Left forelimb (tissue), 1 donor: ENCODE data around the gene CDKN2A.

Experiments
- DNase-seq: peaks from one replicate; pipeline ENCODE4 v3.0.0-alpha.2; 2018; ENCODE audit warnings: low spot score

CDKN2A gene

DNA sequence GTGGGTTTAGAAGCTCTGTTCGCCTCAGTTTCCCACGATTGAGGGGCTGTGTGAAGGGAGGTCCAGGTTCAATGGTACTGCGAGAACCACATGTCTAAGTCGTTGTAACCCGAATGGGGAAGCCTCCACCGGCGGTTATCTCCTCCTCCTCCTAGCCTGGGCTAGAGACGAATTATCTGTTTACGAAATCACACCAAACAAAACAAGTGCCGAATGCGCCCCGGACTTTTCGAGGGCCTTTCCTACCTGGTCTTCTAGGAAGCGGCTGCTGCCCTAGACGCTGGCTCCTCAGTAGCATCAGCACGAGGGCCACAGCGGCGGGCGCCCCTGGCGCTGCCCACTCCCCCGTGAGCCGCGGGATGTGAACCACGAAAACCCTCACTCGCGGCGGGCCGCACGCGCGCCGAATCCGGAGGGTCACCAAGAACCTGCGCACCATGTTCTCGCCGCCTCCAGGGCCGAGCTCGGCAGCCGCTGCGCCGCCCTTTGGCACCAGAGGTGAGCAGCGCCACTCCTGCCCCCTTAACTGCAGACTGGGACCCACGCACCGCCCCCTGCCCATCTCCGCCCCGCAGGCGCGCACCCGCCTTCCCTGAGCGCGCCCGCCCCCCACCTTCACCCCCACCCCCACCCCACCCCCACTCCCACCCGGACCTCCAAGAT, at the start of gene CDKN2A:
Gene CDKN2A (minus strand): TSS at position 500 of the 663 bp plus-strand sequence.
- DNase-seq = no peak

DNA sequence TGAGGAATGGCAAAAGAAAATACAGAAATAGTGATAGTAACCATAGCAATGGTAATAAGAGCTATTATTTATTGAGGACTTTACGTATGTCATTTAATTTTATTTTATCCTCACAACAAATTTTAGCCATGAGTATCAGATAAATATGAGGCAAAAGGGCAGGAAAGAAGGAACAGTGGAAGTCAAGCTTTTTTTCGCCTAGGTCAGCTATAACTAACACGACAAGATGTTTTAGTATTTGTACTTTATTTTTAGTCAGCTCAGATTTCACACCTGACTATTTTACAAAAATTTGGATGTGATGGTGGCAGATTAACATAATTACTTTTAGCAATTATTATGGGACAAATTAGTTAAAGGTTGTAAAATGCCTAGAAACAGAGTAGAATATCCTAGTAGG, 49.7 kb upstream of the CDKN2A start:
- DNase-seq = no peak

DNA sequence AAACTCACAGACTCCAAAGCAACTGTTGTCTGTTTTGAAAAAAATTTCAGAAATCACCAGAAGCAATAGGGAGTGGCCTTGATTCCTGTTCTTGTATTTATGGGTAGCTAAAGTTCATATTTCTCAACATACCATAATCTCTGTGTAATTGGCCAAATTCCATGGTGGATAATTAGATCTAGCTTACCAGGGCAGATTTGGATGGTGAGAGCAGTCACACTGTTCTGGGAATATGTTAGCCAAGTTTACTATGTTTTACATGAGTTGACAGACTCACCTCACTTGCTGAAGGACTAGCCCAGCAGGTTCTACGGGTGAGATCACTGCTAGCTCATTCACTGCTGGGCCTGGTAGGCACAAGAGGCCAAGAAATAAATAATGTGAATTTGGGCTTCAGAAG, 47.6 kb upstream of the CDKN2A start:
- no peak for DNase-seq

DNA sequence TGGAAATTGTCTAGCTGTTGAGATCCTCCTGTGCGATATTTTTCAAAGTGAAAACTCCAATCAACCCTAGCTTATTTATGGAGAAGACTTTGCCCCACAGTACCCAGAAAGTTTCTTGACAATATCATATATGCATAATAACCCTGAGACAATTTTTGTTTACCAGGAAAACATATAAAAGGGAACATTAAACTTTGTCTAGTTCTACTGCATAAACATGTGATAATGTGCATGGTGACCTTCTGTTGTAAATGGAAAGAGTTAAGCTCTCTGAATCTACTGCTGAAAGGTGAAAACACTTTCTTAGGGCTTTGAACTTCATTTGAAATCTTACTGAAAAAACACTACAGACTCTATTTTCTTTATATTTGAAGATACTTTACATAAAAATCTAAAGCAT, 47.2 kb upstream of the CDKN2A start:
- DNase-seq = no peak

DNA sequence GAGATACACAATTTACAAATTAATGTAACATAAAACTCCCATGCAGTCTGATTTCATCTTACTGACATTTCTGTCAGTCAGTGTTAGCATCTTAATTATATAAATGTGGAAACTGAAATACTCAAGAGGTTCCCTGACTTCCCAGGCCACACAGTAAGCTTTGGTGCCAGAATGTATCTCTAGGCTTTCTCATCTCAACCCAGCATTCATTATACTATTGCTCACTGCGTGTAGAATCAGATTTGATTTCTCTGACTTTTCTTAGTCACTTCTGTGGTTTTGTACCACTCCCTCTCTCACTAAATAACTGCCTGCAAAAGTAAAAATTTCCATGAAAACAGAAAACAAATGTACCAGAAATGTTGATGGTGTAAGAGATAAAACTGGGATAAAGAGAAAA, 46.6 kb upstream of the CDKN2A start:
- no peak for DNase-seq

DNA sequence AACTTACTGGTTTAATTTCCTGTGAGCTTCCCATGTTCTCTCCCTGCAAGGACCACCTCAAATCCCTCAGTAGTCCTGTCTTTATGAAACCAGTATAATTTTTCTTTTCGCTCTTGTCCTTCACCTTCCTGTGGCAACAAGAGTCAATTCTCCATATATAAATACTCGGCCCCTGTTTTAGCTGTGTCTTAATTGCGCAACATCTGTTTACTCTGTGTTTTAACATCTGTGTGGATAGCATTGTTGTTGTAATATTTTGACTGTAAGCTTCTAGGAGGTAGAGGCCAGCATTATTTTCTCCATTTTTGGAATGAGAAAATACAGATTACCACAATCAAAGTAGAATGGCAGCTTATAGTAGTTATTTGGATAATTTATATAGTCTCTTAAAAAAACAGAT, 45.1 kb upstream of the CDKN2A start:
- no peak for DNase-seq

DNA sequence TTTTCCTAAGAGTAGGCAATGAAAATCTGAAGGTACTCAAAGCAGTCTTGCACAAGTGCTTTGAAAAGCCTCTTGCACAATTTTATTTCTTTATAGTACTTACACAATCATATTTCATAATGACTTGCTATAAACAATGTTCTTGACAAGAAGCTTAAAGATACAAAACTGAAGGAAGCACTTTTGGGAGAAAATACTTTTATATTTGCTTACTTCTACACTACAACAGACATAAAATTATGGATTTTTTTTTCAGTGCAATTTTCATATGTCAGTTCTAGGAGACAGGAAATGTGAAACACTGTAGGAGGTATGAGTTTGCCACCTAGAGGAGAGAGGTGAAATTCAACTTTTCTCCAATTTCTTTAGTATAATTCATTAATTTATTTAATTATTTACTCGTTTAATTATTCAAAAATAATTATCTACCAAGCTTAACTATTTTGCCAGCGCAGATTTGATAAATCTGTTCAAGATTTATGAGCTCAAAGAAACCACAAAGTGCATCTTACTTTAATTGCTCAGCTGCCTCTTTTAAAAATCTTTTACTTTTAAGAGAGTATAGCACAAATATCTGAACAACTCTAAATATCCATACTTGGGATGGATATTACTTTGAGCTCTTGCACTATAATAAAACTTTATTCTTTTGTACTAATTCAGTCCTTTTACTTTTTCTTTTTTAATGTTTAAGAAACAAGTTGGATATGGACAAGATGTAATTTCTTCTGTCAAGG, 43.9 kb upstream of the CDKN2A start:
- no peak for DNase-seq

DNA sequence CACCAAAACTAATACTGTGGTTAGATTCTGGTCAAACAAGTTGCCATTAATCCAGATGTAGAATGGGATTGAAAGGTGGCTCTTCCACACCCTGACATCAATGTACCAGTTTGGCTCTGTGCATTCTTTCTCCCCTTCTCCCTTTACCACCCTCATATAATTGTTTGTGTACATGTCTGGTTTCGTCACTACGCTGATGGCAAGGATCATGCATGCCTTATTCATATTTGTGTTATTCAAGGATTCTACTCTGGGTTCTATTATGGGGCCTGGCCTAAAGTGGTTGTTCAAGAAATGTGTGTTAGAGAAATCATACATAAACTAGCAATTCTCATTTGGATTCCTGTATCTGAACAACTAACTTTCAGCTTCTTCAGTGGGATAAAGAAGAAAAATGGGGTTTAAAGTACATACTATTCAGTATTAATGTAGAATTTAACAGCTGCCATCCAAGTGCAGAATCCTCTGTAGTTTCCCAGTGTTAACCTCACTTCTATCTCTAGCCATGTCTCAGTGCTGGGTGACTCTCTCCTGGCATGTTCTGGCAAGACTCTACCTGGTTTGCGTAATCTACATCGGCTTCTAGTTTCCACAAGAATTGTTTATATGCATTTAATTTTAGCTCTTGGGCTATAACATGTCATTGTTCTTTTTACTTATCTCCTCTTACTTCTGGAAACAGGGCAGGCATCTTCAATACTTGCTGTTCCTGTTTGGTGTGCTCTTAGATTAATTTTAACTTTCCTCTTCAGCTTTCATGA, 42.9 kb upstream of the CDKN2A start:
- DNase-seq = no peak

DNA sequence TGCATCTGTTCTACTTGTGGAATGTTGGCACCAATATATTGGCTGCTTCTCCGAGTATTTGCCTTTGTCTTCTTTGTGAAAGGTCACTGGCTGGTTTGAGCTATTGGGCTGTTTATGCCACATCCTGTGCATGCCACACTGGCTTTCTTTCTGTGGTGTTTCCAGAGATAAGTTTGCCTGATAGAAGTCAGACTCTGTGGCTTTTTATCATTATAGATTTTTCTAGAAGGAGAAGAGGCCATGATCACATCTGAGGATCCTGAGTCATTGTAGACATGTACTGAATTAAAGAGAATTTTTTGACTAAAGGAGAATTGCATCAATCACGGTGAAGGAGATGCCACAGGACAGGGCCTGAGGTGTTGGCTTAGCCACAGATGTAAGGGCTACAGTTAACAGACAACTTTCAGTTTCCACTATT, 41.4 kb upstream of the CDKN2A start:
- DNase-seq = no peak

DNA sequence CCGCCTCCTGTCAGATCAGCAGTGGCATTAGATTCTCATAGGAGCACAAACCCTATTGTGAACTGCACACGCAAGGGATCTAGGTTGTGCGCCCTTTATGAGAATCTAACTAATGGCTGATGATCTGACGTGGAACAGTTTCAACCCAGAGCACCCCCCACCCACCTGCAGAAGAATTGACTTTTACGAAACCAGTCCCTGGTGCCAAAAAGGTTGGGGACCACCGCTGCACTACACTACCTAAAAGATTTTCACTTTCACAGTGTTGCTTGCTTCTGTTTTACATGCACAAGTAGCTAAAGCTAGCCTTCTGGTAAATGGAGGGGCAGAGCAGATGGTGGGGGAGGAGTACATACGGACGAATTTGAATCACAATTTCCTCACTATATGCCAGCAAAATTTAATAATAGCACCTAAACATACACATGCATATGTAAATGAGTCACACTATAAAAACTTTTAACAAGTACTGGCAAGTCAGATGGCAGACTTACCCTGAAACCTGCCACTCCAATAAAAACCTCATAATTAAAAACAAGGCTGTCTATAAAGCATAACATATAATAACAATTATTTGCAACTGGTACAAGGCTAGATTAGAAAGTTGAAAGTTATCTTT, 38.9 kb upstream of the CDKN2A start:
- DNase-seq = no peak

DNA sequence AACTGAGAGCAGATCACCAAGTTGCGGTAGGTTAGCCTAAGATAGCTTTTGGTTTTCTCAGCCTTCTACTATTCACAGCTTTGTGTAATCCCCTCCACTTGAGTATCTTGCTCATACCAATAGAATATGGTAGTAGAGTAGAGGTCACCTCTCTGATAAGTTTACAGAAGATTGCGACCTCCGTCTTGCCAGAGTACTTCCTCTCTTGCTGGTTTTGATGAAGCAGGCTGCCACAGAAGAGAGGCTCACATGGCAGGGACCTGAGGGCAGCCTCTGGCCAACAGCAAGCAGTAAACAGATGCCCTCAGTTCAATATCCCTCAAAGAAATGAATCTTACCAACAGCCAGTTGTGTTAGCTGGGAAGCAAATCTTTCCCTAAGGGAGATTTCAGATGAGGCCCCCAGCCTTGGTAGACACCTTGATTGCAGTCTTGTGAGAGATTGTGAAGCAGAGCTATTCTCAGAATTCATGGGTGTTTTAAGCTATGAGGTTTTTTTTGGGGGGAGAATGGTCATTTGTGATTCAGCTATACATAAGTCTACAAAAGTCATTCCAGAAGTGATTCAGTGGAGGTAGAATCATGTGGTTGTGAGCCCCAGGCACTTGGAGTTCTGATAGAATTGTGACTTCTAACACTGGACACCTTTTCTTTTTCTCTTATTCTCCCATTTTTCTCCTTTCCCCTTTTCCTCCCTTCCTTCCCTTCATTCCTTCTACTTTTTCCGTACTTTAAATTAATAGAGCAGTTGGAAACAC, 37.6 kb upstream of the CDKN2A start:
- no peak for DNase-seq

DNA sequence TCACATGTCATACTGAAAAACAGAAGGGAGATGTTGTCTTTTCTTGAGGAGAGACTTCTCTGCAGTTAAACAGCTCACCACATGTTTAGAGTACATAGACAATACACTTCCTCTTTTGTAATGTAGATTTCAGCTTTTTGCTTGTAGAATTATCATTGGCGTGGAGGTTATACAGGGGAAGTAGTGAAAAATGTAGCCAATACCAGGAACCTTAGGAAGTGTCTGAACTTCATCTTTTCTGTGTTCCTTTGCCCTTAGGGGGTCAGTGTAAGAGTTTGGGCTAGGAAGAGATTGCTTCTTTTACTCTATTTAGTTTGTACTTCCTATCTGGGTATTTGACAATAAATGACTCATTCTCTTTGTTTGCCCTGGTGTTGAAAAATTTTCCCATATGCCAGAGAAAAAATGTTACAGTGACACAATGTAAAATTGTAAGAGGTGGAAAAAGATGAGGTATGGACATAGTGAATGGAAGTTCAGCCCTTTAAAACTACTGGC, 36.0 kb upstream of the CDKN2A start:
- DNase-seq = no peak

DNA sequence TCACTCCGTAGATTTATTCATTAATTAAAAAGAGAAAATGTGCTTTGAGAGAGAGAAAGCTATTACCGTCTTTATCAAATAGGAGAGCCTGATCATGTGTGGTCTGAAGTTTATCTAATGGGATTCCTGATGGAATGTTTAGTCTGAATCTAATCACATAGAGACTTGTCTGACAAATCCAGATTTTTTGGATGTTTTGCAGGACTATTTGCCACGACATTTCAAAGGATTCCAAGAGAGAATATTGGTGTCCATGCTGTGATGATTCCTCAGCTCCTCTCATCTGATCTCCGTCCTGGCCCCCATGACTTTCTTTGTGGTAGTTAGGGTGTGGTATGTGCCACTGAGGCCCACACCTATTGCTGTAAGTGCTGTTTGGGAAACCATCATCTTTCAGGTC, 35.0 kb upstream of the CDKN2A start:
- DNase-seq = no peak

DNA sequence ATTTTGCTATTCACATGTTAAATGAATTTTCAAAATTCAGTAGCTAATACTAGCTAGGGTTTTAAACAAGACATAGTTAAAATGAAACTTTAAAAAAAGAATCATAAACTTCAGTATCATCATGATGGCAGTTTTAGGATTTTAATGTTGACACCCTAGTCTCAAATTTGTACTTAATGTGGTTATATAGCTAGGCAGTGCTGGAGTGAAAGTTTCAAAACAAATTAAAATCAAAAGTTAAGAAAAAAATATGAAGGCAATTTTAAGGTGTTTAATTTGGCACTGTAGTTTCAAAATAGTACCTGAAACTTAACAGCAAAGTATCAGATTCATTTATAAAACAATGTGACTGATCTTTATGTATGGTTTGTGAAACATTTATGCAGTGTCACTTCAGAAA, 34.2 kb upstream of the CDKN2A start:
- no peak for DNase-seq

DNA sequence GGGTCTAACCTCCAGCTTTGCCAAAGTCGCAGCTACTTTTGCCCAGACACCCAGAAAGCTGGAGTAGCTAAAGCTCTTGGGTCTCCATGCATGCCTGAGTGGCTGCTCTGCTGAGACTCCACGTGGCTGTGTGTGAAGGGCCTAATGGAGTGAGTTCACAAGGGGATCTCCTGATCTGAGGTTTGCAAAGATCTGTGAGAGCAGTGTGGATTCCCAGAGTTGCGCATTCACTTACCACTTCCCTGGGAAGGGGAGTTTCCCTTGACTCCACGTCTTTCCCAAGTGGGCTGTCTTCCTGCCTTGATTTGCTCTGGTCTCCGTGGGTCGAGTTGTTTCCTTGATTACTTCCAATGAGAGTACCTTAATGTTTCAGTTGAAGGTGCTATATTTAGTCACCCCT, 32.5 kb upstream of the CDKN2A start:
- no peak for DNase-seq

DNA sequence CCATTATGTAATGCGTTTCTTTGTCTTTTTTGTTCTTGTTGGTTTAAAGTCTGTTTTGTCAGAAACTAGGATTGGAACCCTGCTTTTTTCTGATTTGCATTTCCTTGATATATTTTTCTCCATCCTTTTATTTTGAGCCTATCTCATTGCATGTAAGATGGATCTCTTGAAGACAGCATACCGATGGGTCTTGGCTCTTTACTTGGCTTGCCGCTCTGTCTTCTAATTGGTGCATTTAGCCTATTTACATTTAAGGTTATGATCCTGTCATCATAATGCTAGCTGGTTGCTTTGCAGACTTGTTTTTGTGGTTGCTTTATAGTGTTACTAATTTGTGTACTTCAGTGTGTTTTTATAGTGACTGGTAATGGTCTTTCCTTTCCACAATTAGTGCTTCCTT, 28.2 kb upstream of the CDKN2A start:
- no peak for DNase-seq

DNA sequence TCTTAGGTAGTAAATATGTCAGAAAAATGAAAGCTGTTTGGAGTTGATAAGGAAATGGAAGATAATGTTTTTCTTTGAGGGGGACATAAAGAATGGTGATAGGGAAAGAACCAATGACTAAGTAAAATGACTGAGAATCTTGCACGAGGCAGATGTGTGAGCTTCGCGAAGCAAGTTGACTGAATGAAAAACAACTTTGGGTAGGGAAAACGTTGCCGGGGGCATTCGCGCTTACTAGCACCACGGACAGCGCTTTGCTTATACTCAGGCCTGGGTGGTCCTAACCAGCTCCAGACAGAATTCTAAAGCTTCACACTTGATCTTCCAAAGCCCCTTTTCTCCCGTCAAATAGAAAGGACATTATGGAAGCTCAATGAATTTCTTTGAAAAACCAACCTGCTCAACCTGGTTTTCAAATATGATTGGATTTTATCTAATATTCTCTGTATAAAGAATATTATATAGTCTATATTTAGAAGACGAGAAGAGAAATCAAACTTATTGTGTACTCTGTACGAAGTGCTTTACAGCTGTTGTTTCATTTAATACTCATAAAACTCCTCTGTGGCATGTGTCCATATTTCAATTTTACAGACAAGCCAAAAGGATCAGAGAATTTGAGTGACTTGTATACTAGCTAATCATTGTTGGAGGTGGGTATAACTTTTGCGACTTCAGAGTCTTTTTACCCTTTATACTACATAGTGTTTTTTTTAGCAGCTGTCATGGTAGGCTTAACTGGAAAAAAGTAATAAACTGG, 16.9 kb upstream of the CDKN2A start:
- no peak for DNase-seq

DNA sequence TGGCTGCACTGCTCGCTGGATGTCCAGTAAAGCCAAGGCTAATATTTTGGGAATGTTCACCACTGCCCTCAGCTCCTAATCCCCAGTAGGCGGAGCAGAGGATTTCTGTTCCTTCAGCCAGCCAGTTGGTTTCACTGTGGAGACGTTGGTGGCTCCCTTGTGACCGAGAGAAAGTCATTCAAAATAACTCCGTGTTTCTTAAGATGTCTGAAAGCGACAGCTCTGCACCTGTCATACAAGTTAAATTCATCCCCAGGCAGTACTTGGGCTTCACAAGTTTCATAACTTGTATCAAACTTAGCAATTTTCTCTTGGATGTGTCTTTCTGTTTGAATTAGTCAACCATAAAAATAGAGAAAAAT, 15.3 kb upstream of the CDKN2A start:
- no peak for DNase-seq

DNA sequence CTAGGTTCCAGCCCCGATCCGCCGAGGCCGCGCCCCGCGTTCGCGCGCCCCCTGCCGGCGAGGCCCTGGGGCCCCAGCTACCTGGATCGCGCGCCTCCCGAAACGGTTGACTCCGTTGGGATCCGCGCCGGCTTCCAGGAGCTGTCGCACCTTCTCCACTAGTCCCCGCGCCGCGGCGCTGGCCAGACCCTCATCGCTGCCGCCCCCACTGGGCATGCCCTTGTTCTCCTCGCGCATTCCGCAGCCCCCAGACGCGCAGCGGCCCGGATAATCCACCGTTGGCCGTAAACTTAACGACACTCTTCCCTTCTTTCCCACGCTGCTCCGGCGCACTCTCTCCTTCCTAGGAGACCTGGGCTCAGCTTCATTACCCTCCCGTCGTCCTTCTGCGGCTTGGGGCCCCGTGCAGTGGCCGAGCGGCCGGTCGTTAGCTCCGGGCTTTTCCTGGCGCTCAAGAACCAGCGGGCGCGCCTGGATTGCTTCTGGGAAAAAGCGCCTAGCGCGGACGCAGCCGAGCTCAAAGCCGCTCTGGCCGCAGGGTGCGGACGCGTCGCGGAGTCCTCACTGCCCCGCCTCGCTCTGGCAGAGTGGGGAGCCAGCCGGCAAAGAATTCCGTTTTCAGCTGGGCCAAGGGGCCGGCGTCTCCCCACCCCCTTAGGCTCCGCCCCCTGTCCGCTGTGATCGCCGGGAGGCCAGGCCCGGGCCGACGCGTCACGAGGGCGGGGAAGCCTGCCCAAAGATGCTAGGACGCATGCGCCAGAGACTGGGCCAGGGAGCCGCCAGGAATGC, 14.7 kb upstream of the CDKN2A start, which contains the start of gene CDKN2B:
Gene CDKN2B (minus strand): TSS at position 589 of the 789 bp plus-strand sequence. CDS start 352 bp downstream, at position 237.
- peak; percentile 86 for DNase-seq

DNA sequence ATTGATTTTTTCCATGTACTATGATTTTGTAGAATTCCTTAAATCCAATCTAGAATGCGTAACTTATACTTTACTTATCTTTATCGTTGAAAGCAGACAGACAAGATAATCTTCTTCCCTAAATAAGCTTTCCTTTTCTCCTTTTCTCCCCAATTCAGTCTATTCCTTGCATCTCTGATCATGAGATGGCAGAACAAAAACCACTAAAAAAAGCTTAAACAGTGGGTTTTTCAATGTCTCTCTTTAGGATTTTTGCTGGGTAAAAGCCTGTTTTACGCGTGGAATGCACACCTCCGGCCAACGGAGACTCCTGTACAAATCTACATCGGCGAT, 14.2 kb upstream of the CDKN2A start:
- DNase-seq = no peak
